HG02759 (cell line): Measurements from ENCODE around the gene COL20A1.
"Not testable (repeated sequence)": the region's sequence is repeated elsewhere in the genome, so short reads cannot be mapped to it uniquely, and the experiment has no call there.

Source experiments
- ATAC-seq: cut with Tn5 transposase; IDR thresholded peaks from one replicate; pipeline ENCODE4 v1.9.1; 2021; ENCODE audit warnings: mild to moderate bottlenecking, moderate library complexity; ENCODE audit not compliant: unreplicated experiment

COL20A1 gene

DNA sequence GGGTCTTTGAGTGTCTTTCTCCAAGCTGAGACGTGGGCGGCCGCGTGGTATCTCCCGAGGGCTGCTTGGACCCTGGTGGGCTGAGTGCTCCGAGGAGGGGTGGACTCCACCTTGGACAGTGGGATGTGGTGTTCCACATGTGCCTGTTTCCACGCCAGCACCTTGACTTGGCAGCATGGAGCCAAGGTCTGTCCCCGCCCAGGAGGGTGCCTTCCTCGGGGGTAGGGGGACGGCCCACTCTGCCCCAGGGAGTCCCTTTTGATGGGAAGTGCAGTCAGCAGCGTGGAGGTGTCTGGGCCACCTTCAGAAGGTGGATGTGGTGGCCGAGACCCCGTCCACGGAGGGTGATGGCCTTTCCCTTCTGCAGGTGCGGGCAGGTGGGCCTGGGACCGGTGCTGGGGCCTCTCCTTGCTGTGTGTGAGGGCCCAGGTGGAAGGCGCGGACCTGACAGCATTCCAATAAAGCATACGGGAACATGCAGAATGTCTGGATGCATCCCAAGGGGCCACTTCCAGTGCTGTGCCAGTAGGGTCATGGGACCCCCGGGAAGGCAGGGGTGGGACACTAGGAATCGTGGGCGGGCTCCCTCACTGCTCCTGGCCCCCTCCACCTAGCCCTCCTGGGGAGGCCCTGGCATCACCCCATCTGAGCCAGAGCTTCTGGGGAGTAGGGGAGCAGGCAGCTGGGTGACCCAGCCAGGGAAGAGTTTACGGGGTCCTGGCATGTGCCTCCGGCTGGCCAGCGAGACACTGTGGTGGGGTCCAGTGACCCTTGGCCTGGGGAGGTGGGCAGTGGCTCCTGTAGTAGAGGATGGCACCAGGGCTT is 3.5 kb upstream of the COL20A1 start:
- no peak for ATAC-seq

DNA sequence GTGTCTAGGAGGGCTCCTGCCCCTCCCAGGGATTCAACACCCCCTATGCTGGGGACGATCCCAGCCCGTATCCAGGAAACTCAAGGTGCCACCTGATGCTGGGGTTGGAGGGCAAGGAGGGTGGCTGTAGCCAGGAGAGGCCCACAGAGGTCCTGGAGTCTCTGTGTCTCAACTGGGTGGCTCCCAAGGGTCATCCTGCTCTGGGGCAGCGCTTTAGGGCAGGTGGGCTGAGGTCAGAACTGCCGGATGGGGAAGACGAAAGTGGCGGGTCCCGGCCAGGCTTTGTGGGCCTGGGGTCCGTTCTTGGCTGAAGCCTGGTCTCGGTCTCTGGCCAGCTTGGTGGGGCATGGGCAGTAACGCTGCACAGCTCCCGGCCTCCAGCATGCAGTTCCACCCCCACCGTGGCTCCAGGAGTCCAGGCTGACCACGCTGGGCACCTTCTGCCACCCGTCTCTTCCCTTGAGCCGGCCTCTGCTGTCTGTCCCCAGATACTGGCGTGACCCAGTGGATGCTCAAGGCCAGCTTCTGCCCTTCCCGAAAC is 2.8 kb upstream of the COL20A1 start:
- no peak for ATAC-seq

DNA sequence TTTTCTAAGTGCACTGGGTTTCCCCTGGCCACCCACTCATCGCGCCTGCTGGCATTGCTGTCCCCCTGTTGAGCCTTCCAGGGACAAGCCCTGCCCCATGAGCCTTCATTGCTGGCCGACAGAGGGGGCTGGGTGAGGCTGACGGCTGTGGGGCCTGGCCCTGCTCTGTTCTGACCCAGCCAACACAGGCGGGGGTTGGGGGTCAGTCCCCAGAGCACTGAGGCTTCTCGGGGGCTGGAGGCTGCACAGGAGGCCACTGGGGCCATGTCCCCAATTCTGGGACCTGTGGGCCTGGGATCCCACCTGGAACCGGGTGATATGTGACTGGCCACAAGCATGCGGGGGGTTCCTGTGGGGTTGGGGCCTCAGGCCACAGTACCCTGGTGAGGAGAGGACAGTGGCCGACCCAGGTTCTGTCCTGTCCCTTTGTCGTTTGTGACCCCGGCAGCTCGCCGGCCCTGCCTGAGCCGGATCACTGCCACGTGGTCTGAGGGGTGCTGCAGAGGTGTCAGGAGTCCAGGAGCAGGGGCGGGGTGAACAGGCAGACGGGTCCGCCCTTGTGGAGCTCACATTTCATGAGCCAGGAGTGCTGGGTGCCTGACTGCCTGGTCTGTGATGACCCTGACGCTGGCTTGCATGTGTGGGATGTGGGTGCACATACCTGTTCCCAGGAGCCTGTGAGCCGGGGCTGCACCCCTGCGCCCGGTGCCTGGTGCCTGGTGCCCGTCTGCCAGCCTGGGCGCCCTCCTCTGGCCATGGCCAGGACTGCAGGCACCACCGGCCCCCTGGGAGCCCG is 2.1 kb upstream of the COL20A1 start:
- no peak for ATAC-seq

DNA sequence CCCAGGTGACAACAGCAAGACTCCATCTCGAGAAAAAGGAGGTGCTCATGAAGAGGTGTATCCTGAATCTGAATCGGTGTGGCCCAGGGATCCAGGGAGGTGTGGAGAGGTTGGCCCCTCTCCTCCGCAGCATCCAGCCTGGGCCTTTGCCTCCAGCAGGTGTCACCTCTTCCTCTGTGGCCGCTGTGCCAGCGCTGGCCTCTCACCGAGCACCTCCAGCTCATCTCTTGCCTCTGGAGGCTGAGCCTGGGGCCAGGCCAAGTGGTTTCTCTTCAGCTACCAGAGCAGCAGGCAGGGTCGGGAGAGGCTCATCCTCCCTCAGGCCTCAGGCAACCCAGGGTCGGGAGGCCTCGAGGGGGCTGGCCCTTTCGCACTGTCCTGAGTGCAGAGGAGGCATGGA is 1.2 kb upstream of the COL20A1 start:
- no peak for ATAC-seq

DNA sequence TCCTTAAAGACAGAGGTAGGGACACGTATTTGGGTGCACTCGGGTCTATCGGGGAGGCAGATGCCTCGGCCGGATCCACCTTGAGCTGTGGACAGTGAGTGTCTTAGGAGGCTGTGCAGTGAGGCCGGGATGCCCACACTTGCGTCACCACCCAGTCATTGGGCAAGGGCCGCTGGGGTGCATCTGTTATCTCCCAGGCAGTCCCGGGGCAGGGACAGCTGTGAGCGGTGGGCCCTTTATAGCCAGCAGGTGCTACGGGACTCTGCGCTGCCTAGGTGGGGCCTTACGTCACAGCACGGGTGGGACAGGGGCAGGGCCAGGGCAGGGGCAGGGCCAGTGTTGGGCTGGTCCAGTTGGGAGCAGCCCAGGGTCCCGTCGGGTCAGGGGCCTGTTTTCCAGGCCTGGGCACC is 689 bp upstream of the COL20A1 start:
- ATAC-seq = no peak

DNA sequence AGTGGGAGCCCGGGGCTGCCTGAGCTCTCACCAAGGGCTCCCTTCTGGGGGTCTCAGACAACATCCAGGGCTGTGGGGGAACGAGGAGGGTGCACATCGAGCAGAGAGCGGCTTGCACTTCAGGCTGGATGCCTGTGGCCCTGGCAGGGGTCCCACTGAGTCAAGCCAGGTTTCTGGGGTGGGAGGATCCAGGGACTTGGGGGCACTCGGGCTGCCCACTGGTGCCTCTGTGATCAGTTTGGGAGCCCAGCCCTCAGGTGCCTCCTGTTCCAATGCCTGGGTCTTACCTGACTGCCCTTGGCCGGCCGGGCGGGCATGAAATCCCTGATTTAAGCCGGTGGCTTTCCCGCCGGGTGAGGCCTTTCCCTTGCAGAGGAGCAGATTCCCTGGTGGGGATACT is 470 bp downstream of the COL20A1 start:
- ATAC-seq = no peak

DNA sequence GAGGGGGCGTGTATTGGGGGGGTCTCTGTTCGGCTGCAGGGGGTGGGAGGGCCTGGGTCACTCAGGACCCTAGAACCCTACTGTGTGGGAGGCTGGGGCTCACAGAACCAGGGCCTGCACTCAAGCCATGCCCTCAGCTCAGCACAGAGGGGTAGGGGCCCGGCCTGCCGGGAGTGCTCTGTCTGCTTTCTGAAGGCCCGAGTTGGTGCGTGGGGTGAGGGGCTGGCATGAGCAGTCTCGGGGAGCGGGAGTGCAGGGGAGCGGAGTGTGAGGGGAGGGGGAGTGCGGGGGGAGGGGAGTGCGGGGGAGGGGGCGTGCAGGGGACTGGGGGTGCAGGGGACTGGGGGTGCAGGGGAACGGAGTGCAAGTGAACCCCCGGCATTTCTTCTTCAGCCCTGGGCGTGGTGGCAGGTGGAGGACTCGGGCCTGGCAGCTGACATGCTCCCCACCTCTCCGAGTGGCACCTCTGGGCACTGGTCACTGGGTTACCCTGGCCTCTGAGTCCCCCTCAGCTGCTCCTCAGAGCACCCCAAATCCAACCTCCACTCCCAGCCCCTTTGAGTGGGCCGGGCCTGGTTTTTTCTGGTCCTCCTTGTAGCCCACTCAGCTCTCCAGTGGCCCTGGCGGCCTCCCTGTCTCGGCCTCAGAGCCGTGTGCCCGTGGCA is 1.0 kb downstream of the COL20A1 start:
- ATAC-seq = no peak

DNA sequence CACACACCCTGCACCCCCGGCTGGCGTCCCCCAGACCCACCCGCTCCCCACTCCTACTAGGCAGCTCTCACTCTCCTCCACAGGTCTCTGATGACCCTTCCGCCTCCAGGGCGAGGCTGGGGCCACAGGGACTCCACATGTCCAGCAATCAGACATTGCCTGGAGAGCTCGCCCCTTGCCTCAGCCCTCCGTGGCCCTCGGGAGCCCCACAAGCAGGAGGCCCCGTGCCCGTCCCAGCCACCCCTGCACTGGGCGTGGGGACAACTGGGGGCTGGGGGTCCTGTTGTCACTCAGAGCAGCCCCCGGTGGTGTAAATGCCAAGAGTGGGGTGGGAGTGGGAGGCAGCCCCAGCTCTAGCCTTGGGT is 1.5 kb downstream of the COL20A1 start:
- ATAC-seq = no peak

DNA sequence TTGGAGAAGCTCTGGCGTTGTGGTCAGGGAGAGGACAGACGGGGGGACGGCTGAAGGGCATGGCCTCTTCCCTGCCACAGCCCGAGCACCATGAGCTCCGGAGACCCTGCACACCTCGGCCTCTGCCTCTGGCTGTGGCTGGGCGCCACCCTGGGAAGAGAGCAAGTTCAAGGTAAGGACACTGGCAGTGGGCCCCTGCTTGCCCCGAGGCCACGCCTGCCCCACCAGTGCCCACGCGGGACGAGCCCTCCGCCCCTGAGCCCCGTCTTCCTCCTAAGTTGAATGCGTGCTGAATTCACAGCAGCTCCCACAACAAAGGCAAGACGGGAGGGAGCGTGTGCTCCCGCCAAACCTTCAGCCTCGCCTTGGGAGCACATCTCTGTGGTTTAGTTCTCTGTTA is 2.0 kb downstream of the COL20A1 start:
- ATAC-seq = no peak

DNA sequence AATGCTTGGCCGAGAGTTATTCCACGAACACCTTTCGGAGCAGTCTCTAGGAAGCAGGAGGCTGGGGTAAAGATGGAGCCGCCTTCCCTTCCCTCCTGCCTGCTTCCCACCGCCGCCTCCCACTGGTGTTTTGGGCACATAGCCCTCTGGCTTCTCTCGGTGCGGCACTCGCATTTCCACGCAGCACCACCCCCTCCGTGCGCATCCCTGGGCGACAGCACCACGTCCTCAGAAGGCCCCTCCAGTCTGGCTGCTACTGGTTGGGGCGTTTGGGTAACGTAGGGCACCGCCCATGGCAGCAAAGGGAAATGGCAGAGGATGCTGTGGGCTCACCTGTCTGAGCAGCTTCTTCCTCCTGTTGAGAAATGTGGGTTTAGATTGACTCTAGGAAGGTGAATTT is 2.4 kb downstream of the COL20A1 start:
- ATAC-seq = no peak

DNA sequence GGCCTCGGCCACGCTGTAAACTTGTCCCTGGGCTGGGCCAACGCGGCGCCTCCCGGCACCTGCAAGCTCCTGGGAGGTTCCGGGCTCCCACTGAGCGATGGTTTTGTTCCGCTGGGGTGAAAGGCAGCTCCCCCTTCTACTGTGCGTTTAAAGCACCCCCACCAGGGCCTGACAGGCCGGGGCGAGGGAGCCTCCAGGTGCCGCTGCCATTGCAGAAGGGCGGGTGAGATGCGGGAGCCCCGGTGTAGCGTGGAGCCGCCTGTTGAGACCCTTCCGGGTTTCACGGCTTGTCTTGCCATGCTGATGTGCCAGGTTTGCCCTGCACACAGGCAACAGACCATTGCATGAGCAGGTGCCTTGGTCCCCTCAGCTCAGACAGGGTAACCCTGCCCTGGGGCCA is 2.9 kb downstream of the COL20A1 start:
- ATAC-seq = no peak

DNA sequence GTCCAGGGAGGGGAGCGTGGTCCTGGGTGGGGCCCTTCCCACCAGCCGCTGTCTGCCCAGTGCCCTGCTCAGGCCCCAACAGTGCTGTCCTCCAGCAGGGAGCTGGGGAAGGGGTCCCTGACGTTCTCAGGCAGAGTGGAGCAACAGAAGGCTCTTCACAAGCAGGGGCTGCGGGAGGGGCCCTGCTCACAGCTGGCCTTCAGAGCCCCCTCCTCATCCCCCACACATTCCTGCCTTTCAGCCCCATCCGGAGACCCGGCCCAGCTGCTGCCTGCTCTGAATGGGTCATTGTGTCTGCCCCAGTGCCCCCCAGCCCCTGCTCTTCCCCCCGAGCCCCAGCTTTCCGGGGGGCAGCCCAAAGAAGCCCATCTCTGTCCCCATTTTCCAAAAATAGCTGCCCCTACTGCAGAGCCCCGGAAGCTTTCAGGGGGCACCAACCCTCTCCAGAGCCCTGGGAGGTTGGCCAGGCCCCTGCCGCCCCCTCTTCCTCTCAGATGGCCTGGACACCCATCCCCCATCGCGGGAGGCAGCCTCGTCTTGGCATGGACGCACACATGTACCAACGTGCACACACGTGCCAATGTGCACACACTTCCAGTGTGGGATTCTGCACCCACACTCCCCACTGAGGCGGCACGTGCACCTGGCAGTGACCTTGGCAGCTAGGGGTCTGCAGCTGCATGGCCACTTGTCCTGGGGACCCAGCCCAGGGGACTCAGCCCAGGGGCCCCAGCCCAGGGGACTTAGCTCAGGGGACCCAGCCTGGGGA is 3.7 kb downstream of the COL20A1 start:
- ATAC-seq = no peak

DNA sequence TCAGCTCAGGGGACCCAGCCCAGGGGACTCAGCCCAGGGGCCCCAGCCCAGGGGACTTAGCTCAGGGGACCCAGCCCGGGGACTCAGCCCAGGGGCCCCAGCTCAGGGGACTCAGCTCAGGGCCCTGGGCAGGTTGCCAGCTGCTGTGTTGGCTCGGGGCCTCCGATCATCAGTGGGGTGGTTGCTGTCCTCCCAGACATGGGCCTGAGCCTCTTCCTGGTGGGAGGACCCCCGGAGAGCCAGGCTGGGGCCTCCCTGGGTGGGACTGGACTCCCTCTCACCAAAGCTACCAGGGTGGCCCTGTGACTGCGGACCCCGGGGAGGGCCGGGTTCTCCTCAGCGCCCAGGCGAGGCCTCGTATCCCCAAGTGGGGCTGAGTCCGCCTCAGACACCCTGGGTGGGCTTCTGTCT is 4.4 kb downstream of the COL20A1 start:
- ATAC-seq = no peak

DNA sequence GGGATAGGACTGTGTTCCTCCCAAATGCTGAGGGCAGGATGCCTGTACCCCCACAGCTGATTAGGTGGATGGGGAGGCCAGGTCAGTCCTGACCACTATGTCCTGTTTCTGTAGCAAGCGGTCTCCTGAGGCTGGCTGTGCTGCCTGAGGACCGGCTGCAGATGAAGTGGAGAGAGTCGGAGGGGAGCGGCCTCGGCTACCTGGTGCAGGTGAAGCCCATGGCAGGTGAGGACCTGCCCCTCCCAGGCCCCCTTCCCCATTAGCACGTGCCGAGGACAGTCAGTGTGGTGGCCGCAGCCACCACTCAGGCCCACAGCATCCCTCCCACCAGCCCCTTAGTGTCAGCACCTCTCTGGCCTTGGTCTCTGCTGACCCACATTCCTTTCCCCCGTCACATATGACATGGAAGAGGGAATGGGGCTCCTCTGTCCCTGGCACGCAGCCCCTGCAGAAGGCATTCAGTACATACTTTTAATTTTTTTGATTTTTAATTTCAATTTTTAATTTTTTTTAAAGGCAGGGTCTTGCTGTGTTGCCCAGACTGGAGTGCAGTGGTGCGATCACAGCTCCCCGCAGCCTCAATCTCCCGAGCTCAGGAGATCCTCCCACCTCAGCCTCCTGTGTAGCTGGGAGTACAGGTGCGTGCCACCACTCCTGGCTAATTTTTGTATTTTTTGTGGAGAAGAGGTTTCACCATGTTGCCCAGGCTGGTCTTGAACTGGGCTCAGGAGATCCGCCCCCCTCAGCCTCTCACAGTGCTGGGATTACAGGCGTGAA is 5.0 kb downstream of the COL20A1 start:
- no peak for ATAC-seq

DNA sequence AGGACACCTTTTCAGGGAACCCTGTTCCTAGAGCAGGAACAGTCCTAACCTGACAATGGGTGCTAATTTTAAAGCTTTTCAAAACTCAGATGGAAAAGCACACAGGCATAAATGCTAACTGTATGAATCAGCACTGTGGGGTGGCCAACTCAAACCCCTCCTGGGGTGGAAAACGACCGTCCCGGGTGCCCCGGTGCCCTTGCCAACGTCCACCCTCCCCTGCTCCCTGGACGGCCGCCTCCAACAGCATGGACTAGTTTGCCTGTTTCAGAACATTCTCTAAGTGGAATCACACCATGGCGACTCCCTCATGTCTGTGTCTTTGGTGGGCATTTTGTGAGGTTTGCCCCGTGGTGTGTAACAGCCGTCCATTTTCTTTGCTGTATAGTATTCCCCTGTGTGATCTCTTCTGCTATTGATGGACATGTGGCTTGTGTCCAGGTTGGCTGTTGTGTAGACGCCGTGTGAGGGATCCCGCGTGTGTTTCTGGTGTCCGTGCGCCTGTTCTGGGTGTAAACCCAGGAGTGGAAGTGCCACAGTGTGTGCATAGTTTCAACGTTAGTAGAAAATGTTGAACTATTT is 5.8 kb downstream of the COL20A1 start:
- no peak for ATAC-seq

DNA sequence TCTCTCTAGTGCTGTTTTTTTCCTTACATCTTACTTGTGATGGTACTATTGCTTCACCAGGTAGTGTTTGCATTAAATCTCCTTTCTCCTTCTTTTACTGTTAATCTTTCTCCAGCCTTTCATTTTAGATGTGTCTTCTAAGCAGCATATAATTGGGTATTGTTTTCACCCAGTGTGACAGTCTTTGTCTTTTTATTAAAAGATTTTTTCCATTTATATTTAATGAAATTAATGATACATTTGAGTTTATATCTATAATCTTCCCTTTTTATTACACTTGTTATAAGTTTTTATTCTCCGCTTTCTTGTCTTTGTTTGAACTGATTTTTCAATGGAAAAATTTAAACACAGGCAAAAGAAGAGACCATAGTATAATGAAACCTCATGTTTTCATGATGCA is 8.7 kb downstream of the COL20A1 start:
- no peak for ATAC-seq

DNA sequence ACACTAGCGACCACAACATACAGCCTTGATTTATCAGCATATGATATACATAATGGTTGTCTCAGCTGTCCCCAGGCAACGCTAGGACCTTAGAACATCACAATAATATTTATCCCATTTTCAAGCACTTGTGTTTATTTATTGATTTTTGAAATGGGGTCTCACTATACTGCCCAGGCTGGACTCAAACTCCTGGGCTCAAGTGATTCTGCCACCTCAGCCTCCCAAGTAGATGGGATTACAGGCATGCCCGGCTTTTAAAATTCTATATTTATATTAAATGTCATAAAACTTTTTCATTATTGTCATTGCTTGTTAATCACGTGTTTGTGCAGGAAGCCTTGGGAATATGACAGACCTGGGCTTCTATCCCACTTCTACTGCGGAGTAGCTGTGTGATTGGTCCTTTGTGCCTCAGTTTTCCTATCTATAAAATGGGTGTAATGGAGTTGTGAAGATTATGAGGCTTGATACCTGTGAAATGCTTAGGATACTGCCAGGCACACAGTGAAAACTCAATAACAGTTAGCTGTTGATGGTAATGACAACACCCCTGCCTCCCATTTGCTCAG is 10.2 kb downstream of the COL20A1 start:
- no peak for ATAC-seq

DNA sequence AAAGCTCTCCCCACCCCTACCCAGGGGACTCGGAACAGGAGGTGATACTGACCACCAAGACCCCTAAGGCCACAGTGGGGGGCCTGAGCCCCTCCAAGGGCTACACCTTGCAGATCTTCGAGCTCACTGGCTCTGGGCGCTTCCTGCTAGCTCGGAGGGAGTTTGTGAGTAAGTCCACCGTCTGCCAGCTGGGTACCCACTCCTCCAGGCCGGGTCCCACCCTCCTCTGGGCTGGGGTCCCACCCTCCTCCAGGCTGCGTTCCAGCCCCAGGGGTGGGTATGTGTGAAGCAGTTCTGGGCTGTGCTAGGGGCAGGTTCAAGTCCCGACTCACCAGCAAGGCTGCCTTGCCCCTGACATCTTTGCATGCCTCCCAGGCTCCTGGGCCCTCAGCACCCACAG is 12.4 kb downstream of the COL20A1 start:
- no peak for ATAC-seq

DNA sequence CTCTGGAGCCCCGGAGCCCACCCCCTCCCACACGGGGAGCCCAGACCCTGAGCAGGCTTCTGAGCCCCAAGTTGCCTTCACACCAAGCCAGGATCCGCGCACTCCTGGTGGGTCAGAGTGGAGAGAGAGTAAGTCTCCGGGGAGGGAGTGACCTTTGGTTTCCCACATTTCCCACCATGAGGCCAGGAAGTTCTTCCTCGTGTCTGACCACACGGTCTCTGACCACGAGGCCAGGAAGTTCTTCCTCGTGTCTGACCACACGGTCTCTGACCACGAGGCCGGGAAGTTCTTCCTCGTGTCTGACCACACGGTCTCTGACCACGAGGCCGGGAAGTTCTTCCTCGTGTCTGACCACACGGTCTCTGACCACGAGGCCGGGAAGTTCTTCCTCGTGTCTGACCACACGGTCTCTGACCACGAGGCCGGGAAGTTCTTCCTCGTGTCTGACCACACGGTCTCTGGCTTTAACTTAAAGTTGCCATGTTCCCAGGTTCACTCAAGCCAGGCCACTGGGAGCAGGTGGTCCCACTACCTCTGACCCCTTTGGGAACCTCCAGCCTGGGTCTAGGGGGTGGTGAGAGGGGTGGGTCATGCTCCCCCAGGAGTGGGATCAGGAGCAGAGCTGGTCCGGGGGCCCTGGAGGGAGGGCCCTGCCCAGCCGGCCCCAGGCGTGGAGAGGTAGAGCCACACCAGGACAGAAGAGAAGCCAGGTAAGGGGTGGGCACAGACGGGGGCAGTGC is 13.1 kb downstream of the COL20A1 start:
- not testable (repeated sequence) for ATAC-seq
